ENCODE measurements around the gene NLK. TPM values are rescaled to one million over a fixed set of nuclear protein-coding genes. Genes with fewer than 3 reads are reported as not detected.
A peak's percentile ranks its signal among the peaks of the same experiment; 100 is the strongest.

The NLK gene
- 10 to 100 TPM; 18.3 to 27.3 (median 21.5) TPM for total RNA-seq
- polyA plus RNA-seq = 10 to 100 TPM in 1 of 2 donors, 1 to 10 TPM in 1; 5.2 to 10.2 TPM
- long read RNA-seq, donor 1, full-length matches to known transcripts = 16 of 22 reads
- long read RNA-seq, donor 1, partial matches to known transcripts = 3 of 22 reads
- long read RNA-seq, donor 1, other reads (novel, unspliced or antisense) = 3 of 22 reads
- long read RNA-seq, donor 2, full-length matches to known transcripts = 24 of 28 reads
- long read RNA-seq, donor 2, partial matches to known transcripts = 2 of 28 reads
- long read RNA-seq, donor 2, other reads (novel, unspliced or antisense) = 2 of 28 reads
- long read RNA-seq, donor 3, full-length matches to known transcripts = 30 of 40 reads
- long read RNA-seq, donor 3, partial matches to known transcripts = 3 of 40 reads
- long read RNA-seq, donor 3, other reads (novel, unspliced or antisense) = 7 of 40 reads

- intact Hi-C loops (cut with DNase I) = loop anchor here in 5 of 10 donors (5.0 to 10.0 kb wide), 6 partner anchors 58 to 295 kb away; partner anchors contain the start of genes LYRM9 (in 3 of the 5), IFT20 (in 2 of the 5) and TNFAIP1 (in 2 of the 5)
- peaks cover 7 to 62% (median 53%) of the 10 kb centered on the region in 9 donors for H3K4me1 ChIP-seq
- WGBS, 2 donors = 89 to 100% methylated on average over 1 of the region's 1 CpG
Measured at GRCh38 chr17:28042657-28042720, at the start of gene NLK. NLK (plus strand) TSS chr17:28042677; CDS start chr17:28042874, 197 bp downstream.

GRCh38 chr17:27993161-27993695, 49.2 kb upstream of the NLK start:
- H3K27me3 ChIP-seq = no peaks in the 10 kb centered on the region
- intact Hi-C loops (cut with DNase I) = loop anchor here in 1 of 10 donors (10.0 kb wide), 1 partner anchor 58 kb away; no protein-coding TSS in a partner anchor
- H3K4me3 ChIP-seq = no peak overlapping the region
- ATAC-seq = no peak
- 81 to 84% methylated on average over 3 of the region's 3 CpGs for WGBS, 2 donors
- no peaks in the 10 kb centered on the region for H3K36me3 ChIP-seq
- H3K9me3 ChIP-seq = no peaks in the 10 kb centered on the region
- no peak for DNase-seq
- H3K4me1 ChIP-seq = peaks cover 0 to 12% (median 3%) of the 10 kb centered on the region in 9 donors
- no peak for TF ChIP-seq CTCF (IDR thresholded peaks at IDR 0.05)
- no peak overlapping the region for H3K27ac ChIP-seq

More at GRCh38 chr17:28042657-28042720, at the start of gene NLK:
- no peak for TF ChIP-seq CTCF (IDR thresholded peaks at IDR 0.05)
- H3K27ac ChIP-seq = peak within 1 kb of the TSS; percentile 79 to 98 (median 96)
- peak within 1 kb of the TSS; percentile 69 to 97 (median 94) for H3K4me3 ChIP-seq
- no peaks in the 10 kb centered on the region for H3K9me3 ChIP-seq
- no peaks in the 10 kb centered on the region for H3K27me3 ChIP-seq
- peaks cover 0 to 4% (median 0%) of the 10 kb centered on the region in 9 donors for H3K36me3 ChIP-seq
- DNase-seq (no peak), ATAC-seq (no peak)

GRCh38 chr17:27993723-27994310, 48.7 kb upstream of the NLK start:
- H3K4me3 ChIP-seq = no peak overlapping the region
- 75 to 83% methylated on average over 7 of the region's 7 CpGs for WGBS, 2 donors
- no peak for TF ChIP-seq CTCF (IDR thresholded peaks at IDR 0.05)
- ATAC-seq (no peak), DNase-seq (no peak)
- H3K36me3 ChIP-seq = no peaks in the 10 kb centered on the region
- H3K9me3 ChIP-seq = no peaks in the 10 kb centered on the region
- no peak overlapping the region for H3K27ac ChIP-seq
- intact Hi-C loops (cut with DNase I) = loop anchor here in 1 of 10 donors (10.0 kb wide), 1 partner anchor 59 kb away; no protein-coding TSS in a partner anchor
- no peaks in the 10 kb centered on the region for H3K27me3 ChIP-seq
- peaks cover 0 to 12% (median 3%) of the 10 kb centered on the region in 9 donors for H3K4me1 ChIP-seq

GRCh38 chr17:27994586-27994985, 47.9 kb upstream of the NLK start:
- ATAC-seq (no peak), DNase-seq (no peak)
- Histone ChIP-seq H3K4me1 (peaks cover 0 to 12% (median 3%) of the 10 kb centered on the region in 9 donors), H3K4me3 (no peak overlapping the region), H3K36me3 (no peaks in the 10 kb centered on the region), H3K9me3 (no peaks in the 10 kb centered on the region), H3K27ac (no peak overlapping the region), H3K27me3 (no peaks in the 10 kb centered on the region)
- no peak for TF ChIP-seq CTCF (IDR thresholded peaks at IDR 0.05)
- intact Hi-C loops (cut with DNase I) = loop anchor here in 1 of 10 donors (10.0 kb wide), 1 partner anchor 60 kb away; no protein-coding TSS in a partner anchor
- 30 to 39% methylated on average over 1 of the region's 1 CpG for WGBS, 2 donors
